ENCODE data around the gene ZNF280D.

DNA sequence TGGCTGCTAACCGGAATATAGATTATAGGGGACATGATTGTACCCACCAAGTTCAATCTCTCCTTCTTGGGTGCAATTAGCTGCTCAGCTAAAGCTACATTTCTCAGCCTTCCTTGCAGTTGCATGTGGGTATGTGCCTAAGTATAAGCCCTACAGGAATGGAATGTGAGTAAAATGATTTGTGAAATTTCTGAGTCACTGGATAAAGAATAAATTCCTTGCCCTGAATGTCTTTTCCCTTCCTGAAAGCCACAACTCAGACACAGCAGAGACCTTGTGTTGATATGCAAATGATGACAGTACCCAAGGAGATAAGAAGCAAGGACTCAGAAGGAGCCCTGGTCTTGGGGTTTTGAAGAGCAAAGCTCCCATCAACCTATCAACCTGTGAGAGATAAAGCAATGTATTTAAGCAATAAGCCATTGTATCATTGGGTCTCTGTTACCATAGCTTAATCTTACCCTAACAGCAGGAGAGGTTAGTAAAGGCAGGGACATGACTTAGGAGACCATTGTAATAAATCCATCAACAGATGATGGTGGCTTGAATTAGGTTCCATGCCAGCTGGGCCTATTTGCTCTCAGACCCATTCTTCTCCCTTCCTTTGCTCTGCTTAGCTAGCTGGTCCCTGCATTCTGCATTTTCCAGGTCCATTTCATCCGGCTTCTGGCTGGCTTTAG, 25.6 kb upstream of the ZNF280D start:
- TF ChIP-seq KLF16 (CRISPR knock-in tag; IDR thresholded peaks at IDR 0.05) (no peak), MBD4 (IDR thresholded peaks at IDR 0.05; ENCODE audit: borderline replicate concordance, low read length) (no peak)
- TF ChIP-seq, protein P1, sequence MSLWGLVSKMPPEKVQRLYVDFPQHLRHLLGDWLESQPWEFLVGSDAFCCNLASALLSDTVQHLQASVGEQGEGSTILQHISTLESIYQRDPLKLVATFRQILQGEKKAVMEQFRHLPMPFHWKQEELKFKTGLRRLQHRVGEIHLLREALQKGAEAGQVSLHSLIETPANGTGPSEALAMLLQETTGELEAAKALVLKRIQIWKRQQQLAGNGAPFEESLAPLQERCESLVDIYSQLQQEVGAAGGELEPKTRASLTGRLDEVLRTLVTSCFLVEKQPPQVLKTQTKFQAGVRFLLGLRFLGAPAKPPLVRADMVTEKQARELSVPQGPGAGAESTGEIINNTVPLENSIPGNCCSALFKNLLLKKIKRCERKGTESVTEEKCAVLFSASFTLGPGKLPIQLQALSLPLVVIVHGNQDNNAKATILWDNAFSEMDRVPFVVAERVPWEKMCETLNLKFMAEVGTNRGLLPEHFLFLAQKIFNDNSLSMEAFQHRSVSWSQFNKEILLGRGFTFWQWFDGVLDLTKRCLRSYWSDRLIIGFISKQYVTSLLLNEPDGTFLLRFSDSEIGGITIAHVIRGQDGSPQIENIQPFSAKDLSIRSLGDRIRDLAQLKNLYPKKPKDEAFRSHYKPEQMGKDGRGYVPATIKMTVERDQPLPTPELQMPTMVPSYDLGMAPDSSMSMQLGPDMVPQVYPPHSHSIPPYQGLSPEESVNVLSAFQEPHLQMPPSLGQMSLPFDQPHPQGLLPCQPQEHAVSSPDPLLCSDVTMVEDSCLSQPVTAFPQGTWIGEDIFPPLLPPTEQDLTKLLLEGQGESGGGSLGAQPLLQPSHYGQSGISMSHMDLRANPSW (CRISPR knock-in tag; IDR thresholded peaks at IDR 0.05; ENCODE audit: borderline replicate concordance), result no peak
